C4-2B (cell line): ENCODE measurements around the gene DPP3.

Experiments used
- CTCF ChIP-seq: fragments of 450-650 bp; conservative IDR thresholded peaks from 2 replicates; pipeline ENCODE4 v1.5.1; 2017; ENCODE audit warnings: mild to moderate bottlenecking
- ZFX ChIP-seq: fragments of 450-650 bp; IDR thresholded peaks from 2 replicates; pipeline ENCODE4 v1.6.1; 2017

GRCh38 chr11:66545701-66546367 lies 65.6 kb downstream of the DPP3 start, which contains the start of gene ZDHHC24:
- TF ChIP-seq CTCF = no peak
- TF ChIP-seq ZFX = peak; percentile 95; the same call in 1 of the 2 replicates
